GM15510 (cell line): ENCODE measurements around the gene FAM168B.

Source experiments
- POLR2A ChIP-seq: IDR thresholded peaks from 3 replicates; pipeline ENCODE4 v1.6.1; 2011; ENCODE audit warnings: borderline replicate concordance; ENCODE audit not compliant: insufficient read length; ENCODE audit errors: extremely low read depth

Gene FAM168B

GRCh38 chr2:131093006-131093695 lies at the start of gene FAM168B:
Gene FAM168B (minus strand): TSS chr2:131093460. CDS start chr2:131082646, 10,814 bp downstream.
- peak; percentile 94 for TF ChIP-seq POLR2A

- no peak for TF ChIP-seq POLR2A
Measured at GRCh38 chr2:131142849-131143248, 49.6 kb upstream of the FAM168B start.

GRCh38 chr2:131140581-131140980 lies 47.3 kb upstream of the FAM168B start:
- TF ChIP-seq POLR2A, result no peak

GRCh38 chr2:131132729-131133128 lies 39.5 kb upstream of the FAM168B start:
- TF ChIP-seq POLR2A, result no peak

GRCh38 chr2:131130298-131130596 lies 37.0 kb upstream of the FAM168B start:
- no peak for TF ChIP-seq POLR2A

- no peak for TF ChIP-seq POLR2A
Measured at GRCh38 chr2:131127981-131128380, 34.7 kb upstream of the FAM168B start.

- no peak for TF ChIP-seq POLR2A
Measured at GRCh38 chr2:131127076-131127475, 33.8 kb upstream of the FAM168B start.

- TF ChIP-seq POLR2A, result no peak
Measured at GRCh38 chr2:131126436-131126835, 33.2 kb upstream of the FAM168B start.

GRCh38 chr2:131125195-131125757 lies 32.0 kb upstream of the FAM168B start:
- TF ChIP-seq POLR2A, result no peak

- TF ChIP-seq POLR2A, result no peak
Measured at GRCh38 chr2:131123192-131123591, 29.9 kb upstream of the FAM168B start.

GRCh38 chr2:131122496-131122895 lies 29.2 kb upstream of the FAM168B start:
- no peak for TF ChIP-seq POLR2A

- no peak for TF ChIP-seq POLR2A
Measured at GRCh38 chr2:131121464-131121863, 28.2 kb upstream of the FAM168B start.

GRCh38 chr2:131120815-131121317 lies 27.6 kb upstream of the FAM168B start:
- no peak for TF ChIP-seq POLR2A

GRCh38 chr2:131115752-131116151 lies 22.5 kb upstream of the FAM168B start:
- no peak for TF ChIP-seq POLR2A

GRCh38 chr2:131113566-131114227 lies 20.4 kb upstream of the FAM168B start:
- no peak for TF ChIP-seq POLR2A

GRCh38 chr2:131112529-131112928 lies 19.3 kb upstream of the FAM168B start:
- no peak for TF ChIP-seq POLR2A
